Type B pancreatic cell (in vitro differentiated cells): ENCODE data around the gene NPLOC4. TPM values are rescaled to one million over a fixed set of nuclear protein-coding genes. Genes with fewer than 3 reads are reported as not detected.

Source experiments
- DNase-seq: peaks from one replicate; pipeline ENCODE4 v3.0.0; 2021; ENCODE audit warnings: mixed read lengths; ENCODE audit not compliant: unreplicated experiment; ENCODE audit errors: extremely low spot score
- H3K27ac Mint-ChIP-seq: 2 replicates; pipeline ENCODE4 v1.8.0; 2021; ENCODE audit warnings: mild to moderate bottlenecking, mixed read lengths
- H3K27me3 Mint-ChIP-seq: 2 replicates; pipeline ENCODE4 v1.8.0; 2021; ENCODE audit warnings: mixed read lengths
- H3K36me3 Mint-ChIP-seq: 2 replicates; pipeline ENCODE4 v1.8.0; 2021; ENCODE audit warnings: mixed read lengths
- H3K4me1 Mint-ChIP-seq: one replicate; pipeline ENCODE4 v1.8.0; 2021; ENCODE audit warnings: mixed read lengths; ENCODE audit not compliant: unreplicated experiment
- H3K4me3 Mint-ChIP-seq: 2 replicates; pipeline ENCODE4 v1.8.0; 2021; ENCODE audit warnings: mild to moderate bottlenecking, mixed read lengths
- H3K9me3 Mint-ChIP-seq: 2 replicates; pipeline ENCODE4 v1.8.0; 2021; ENCODE audit warnings: mixed read lengths
- CTCF ChIP-seq: fragments of 200-600 bp; sonication (generic); conservative IDR thresholded peaks from 2 replicates; pipeline ENCODE4 v1.5.0; 2021; ENCODE audit warnings: antibody characterized with exemption, mild to moderate bottlenecking
- total RNA-seq: library from RNA; stranded (reverse); gene quantifications from 2 replicates; pipeline ENCODE4 v1.2.1, GENCODE V29; 2021; ENCODE audit warnings: low replicate concordance

NPLOC4 gene
- total RNA-seq, 1 donor from 2014 or later = 82.4 TPM

GRCh38 chr17:81567191-81567590, 69.7 kb downstream of the NPLOC4 start:
- H3K9me3 Mint-ChIP-seq = no peaks in the 10 kb centered on the region
- H3K27me3 Mint-ChIP-seq = no peaks in the 10 kb centered on the region
- no peak overlapping the region for H3K4me3 Mint-ChIP-seq
- no peaks in the 10 kb centered on the region for H3K4me1 Mint-ChIP-seq
- TF ChIP-seq CTCF = no peak
- H3K27ac Mint-ChIP-seq = no peak overlapping the region
- no peak for DNase-seq
- peaks cover 4% of the 10 kb centered on the region for H3K36me3 Mint-ChIP-seq

GRCh38 chr17:81566461-81567126, 70.3 kb downstream of the NPLOC4 start:
- no peak for DNase-seq
- H3K4me3 Mint-ChIP-seq = no peak overlapping the region
- no peak for TF ChIP-seq CTCF
- H3K27me3 Mint-ChIP-seq = no peaks in the 10 kb centered on the region
- peak overlapping the region; percentile 11 for H3K27ac Mint-ChIP-seq
- peaks cover 4% of the 10 kb centered on the region for H3K36me3 Mint-ChIP-seq
- H3K4me1 Mint-ChIP-seq = no peaks in the 10 kb centered on the region
- no peaks in the 10 kb centered on the region for H3K9me3 Mint-ChIP-seq

- DNase-seq = no peak
- Mint-ChIP-seq H3K27me3 (no peaks in the 10 kb centered on the region), H3K4me1 (no peaks in the 10 kb centered on the region), H3K9me3 (no peaks in the 10 kb centered on the region), H3K36me3 (no peaks in the 10 kb centered on the region), H3K27ac (no peak overlapping the region), H3K4me3 (no peak overlapping the region)
- no peak for TF ChIP-seq CTCF
Observed at GRCh38 chr17:81565231-81565630, 71.7 kb downstream of the NPLOC4 start.

- Mint-ChIP-seq H3K27ac (no peak overlapping the region), H3K4me1 (no peaks in the 10 kb centered on the region)
Observed at GRCh38 chr17:81564778-81565177, 72.1 kb downstream of the NPLOC4 start.

GRCh38 chr17:81563861-81564586, 72.9 kb downstream of the NPLOC4 start:
- no peaks in the 10 kb centered on the region for H3K36me3 Mint-ChIP-seq
- DNase-seq = no peak
- no peak overlapping the region for H3K27ac Mint-ChIP-seq
- H3K4me1 Mint-ChIP-seq = no peaks in the 10 kb centered on the region
- no peak for TF ChIP-seq CTCF
- H3K4me3 Mint-ChIP-seq = no peak overlapping the region
- H3K9me3 Mint-ChIP-seq = no peaks in the 10 kb centered on the region
- no peaks in the 10 kb centered on the region for H3K27me3 Mint-ChIP-seq

More at GRCh38 chr17:81564778-81565177, 72.1 kb downstream of the NPLOC4 start:
- H3K4me3 Mint-ChIP-seq = no peak overlapping the region
- no peaks in the 10 kb centered on the region for H3K27me3 Mint-ChIP-seq
- no peak for TF ChIP-seq CTCF
- no peaks in the 10 kb centered on the region for H3K9me3 Mint-ChIP-seq
- H3K36me3 Mint-ChIP-seq = no peaks in the 10 kb centered on the region
- no peak for DNase-seq
